Activated CD4-positive, CD25-positive, alpha-beta regulatory T cell treated with anti-CD3 and anti-CD28 coated beads, Interleukin-2, amount 50 U/mL, for 72 hours (primary cell): ENCODE data around the gene LGALS12.
"Not testable (repeated sequence)": the region's sequence is repeated elsewhere in the genome, so short reads cannot be mapped to it uniquely, and the experiment has no call there.

Experiments used
- DNase-seq: peaks from one replicate; pipeline ENCODE4 v3.0.0; 2021

The LGALS12 gene

GRCh38 chr11:63534076-63534475 lies 28.2 kb downstream of the LGALS12 start:
- no peak for DNase-seq

- no peak for DNase-seq
These were observed 29.1 kb downstream of the LGALS12 start for GRCh38 chr11:63534895-63535461.

DNA sequence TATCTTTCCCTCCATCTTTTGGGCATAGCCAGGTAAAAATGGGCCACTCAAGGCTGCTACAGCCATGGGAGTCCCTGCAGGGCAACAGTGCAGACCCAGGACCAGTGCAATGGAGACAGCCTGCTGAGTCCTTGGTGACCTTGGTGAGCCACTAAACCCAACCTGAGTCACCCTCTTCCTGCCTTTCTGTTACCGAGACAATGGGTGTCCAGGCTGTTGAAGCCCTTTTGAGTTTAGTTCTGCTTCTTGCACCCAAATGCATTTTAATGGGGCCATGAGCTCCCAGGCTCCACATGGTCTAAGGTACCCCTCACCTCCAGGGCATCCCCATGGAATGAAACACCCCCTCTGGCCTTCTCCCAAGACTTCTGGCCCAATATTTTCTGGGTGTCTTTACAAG lies 29.9 kb downstream of the LGALS12 start:
- DNase-seq, result no peak

GRCh38 chr11:63536669-63537292 lies 30.9 kb downstream of the LGALS12 start, which contains the start of gene PLAAT4:
Gene PLAAT4 (plus strand): TSS chr11:63536808. CDS start chr11:63536869, 61 bp downstream.
- DNase-seq, result no peak

- no peak for DNase-seq
These were observed 31.6 kb downstream of the LGALS12 start for GRCh38 chr11:63537293-63538101.

- not testable (repeated sequence) for DNase-seq
These were observed 36.6 kb downstream of the LGALS12 start for GRCh38 chr11:63542506-63542905.

DNA sequence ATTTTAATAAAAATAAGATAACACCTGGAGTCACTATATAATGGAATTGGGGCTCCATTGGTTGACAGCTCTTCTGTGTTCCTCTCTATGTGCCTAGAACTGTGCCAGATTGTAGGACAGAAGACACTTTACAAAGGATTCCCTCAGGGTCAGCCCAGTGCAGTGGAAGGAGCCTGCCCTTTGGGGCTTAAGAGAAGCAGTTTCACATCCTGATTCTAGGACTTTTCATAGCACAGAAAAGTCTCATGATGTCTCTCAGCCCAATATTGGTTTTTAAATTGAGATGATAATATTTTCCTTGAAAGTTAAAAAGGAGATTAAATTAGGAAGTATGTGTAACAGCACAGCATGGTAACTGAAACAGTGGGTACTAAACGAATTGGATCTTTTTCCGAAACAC lies 37.8 kb downstream of the LGALS12 start:
- no peak for DNase-seq

GRCh38 chr11:63547061-63547460 lies 41.2 kb downstream of the LGALS12 start:
- DNase-seq, result no peak

DNA sequence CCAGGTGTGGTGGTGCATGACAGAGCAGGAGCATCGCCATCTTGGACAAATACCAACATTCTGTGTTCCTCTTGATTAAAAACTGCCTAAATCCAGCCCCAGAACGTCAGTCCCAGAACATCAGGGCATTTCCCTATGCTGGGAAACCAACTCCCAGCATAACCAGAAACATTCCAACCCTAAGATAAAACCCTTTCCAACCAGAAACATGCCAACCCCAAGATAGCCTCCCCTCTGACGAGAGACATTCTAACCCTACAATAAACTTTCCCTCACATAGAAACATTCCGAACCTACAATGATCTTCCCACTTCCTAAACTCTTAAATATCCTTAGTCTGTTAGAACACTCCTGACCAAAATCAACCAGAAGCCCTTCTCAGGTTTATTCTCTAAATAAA lies 42.3 kb downstream of the LGALS12 start:
- no peak for DNase-seq

GRCh38 chr11:63549411-63549810 lies 43.5 kb downstream of the LGALS12 start:
- no peak for DNase-seq

- DNase-seq, result not testable (repeated sequence)
These were observed 44.3 kb downstream of the LGALS12 start for GRCh38 chr11:63550156-63550700.

DNA sequence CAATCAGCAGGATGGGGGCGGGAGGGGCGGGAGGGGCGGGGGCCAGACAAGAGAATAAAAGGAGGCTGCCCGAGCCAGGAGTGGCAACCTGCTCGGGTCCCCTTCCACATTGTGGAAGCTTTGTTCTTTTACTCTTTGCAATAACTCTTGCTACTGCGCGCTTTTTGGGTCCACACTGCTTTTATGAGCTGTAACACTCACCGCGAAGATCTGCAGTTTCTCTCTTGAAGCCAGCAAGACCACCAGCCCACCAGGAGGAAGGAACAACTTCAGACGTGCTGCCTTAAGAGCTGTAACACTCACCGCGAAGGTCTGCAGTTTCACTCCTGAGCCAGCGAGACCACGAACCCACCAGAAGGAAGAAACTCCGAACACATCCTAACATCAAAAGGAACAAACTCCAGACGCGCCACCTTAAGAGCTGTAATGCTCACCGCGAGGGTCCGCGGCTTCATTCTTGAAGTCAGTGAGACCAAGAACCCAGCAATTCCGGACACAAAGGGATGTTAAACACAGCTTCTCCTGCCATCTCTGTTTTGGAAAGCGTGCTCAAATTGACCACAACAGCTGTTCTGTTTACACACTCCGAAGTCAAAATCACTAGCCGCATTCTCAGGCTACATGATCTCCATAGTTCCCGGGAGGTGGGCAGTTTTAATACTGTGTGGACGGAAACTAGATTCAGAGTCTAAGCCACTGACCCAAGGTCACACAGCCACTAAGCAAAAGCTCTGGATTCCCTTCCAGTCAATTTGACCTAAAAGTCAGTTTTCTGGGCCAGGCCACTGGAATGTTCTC lies 45.4 kb downstream of the LGALS12 start:
- no peak for DNase-seq

GRCh38 chr11:63551889-63552266 lies 46.0 kb downstream of the LGALS12 start:
- no peak for DNase-seq

DNA sequence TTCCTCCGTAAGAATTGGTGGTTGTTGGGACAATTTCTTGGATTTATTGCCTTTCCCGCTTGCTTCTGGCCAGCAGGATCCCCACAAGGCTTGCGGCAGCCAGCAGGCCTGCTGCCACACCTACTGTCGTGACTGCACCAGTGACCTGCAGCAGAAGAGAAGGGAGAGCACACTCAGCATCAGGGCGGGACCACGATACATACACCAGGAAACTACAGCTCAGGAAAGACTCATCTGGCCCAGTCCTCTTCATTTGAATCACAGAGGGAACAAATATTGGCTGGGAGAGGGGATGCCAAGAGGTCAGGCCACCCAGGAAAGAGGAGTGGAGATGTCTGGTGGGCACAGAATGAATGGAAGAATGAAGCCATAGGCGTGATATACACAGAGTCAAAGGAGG lies 47.0 kb downstream of the LGALS12 start:
- DNase-seq, result no peak

DNA sequence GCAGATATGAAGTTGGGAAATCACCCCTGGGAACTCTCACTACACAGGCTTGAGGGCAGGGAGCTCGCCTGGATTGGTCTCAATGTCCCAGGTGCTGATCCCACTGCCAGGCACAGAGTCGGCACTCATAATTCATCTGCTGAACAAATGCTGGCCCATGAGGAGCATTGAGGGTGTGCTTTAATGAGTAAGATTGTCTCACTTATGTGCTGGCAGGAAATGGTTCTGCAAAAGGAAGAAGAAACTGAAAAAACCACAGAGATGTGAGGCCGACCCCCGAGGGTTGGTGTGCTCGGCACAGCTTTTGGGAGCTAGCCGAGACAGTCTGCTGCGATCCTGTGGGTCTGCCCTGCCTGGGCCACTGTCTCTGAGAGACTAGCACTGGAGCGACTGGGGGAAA lies 47.9 kb downstream of the LGALS12 start:
- DNase-seq, result no peak

GRCh38 chr11:63554877-63555223 lies 49.0 kb downstream of the LGALS12 start:
- no peak for DNase-seq

DNA sequence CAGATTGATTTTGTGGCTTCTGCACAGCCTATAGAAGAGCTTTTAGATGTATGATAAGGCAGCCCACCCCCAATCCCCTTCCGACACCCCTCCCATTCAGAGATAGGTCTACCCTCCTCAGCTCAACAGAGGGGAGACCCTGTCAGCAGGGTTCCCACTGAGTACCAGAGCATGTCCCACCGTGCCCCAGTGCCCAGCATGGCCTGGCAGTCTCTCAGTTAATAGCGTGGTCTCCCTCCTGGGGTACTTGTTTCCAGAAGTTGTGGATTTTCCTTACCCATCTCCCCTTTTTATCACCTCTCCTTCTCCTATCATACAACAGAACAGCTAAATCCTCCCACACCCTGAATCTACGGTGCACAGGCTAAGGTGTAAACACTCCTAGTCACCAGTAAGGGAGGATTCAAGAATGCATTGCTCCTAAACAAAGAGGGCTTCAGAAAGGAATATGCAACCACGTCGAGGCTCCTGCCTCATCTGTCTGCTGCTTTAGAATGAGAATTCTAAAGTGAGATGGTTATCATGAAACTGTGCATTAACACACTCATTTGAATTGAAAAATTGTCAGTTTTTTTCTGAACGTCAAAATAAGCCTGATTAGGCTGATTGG lies 50.6 kb downstream of the LGALS12 start:
- DNase-seq, result no peak

DNA sequence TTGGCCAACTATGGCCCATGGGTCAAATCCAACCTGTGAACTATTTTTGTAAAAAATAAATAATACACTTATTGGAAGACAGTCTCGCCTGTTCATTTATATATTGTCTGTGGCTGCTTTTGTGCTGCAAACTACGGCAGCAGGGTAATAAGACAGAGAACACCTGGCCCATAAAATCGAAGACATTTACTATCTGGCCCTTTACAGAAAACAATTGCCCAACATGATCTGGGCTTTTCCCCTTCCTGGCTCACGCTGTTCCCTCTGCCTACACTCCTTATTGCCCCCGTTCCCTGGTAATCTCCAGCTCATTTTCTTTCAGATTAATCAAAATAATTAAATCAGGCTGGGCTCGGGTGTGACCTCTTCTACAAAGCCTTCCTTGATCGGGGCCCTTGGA lies 51.7 kb downstream of the LGALS12 start:
- DNase-seq, result no peak

DNA sequence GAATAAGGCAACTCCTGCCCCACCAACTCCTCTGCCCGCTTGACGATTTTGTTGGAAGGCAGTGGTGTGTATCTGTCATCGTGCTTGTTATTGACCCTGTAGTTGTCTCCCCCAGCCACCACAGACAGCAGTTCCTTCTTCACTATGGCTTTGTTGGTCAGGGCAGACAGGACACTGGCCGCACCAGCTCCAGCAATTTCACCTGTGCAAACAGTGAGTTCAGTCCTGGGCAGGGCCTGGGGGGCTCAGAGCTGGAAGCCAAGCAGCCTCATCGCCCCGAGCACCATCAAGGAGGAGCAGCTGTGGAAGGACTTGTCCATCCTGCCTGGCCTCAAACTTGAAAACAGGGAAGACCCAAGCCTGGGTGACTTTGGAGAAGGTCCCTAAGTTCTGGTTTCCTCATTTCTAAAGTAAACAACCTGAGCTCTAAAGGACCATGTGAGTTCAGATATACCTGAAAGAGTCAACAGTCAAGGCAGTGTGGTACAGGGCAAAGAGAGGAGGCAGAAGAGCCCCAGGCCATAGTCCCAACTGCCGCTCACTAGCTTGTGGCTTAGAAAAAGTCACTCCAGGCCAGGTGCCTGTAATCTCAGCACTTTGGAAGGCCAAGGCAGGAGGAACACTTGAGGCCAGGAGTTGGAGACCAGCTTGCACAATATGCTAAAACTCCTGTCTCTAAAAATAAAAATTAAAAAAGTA lies 52.7 kb downstream of the LGALS12 start:
- DNase-seq, result no peak

DNA sequence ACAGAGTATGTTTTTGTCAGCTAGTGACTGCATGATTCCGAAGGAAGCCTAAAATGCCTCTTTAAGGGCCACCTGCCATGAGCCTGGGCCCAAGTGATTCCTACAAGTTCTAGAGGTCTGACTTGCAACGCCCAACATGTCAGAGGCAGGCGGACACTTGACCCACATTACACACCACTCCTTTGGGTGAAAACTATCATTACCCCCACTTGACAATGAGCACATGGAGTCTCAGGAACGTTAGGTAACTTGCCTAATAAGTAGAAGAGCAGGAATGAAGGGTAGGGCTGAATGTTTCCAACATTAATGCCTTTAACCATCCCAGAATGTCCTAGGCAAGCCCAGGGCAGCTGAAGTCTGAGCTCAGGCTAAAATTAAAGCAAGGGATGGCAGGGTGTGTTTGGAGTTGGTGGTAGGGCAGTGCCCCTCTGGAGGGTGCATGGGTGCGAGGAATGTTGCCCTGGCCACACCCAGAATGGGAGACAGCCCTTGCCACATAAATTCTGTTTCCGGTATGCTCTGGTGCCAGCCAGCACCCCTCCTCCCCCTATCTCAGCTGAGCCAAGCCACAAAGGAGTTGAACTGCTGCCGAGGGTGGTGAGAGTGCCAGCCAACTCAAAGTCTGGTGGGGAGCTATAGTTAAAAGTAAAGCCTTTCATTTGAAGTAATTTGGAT lies 54.8 kb downstream of the LGALS12 start:
- no peak for DNase-seq
